Keratinocyte (primary cell): ENCODE measurements around the gene ERFL.

Experiments
- EZH2 ChIP-seq: IDR thresholded peaks from one replicate; pipeline ENCODE4 v1.6.1; 2012; ENCODE audit warnings: inconsistent platforms, mild to moderate bottlenecking, low read length, moderate library complexity
- TF ChIP-seq, protein P1 (sequence below), 3 experiments: IDR thresholded peaks in 1 of 3; conservative IDR thresholded peaks in 1 of 3; optimal IDR thresholded peaks in 1 of 3; 2 replicates in 2 of 3; 3 replicates in 1 of 3; pipeline versions ENCODE3 to v1.5.1; 2011; ENCODE audit warnings: low read length in 3 of 3, mild to moderate bottlenecking in 3 of 3, moderate library complexity in 2 of 3, control low read depth in 1 of 3, inconsistent platforms in 1 of 3; ENCODE audit not compliant: insufficient read depth in 2 of 3; ENCODE audit errors: extremely low read depth in 1 of 3

DNA sequence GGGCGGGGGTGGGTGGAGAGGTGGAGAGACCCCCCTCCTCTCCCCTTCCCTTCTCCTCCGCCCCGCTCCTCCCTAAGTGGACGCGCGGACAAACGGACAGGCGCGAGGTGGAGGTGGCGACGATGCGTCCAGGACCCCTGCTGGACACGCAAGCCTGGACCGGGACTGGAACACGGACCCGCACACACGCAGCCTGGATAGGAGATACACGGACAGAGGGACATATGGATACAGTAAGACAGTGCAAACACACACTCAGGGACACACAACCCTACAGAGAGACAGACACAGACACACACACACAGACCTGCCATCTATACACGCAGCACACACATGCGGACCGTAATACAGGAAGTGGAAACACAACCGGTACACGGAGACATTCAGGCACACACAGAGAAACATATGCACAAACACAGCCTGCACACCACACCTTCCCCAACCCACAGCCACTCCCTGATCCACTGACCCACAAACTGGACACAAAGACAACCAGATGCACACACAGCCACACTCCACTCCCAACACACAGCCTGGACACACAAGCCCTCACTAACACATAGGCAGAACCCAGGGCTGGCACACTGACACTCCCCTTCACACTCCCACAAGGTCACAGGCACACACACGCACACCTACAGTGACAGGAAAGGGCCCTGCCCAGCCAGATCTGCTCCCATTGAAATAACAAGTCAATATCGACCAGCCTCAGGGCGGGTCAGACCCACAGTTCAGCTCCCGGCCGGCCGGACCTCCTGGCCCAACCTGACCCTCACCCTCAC lies 696 bp upstream of the ERFL start:
- TF ChIP-seq, protein P1, sequence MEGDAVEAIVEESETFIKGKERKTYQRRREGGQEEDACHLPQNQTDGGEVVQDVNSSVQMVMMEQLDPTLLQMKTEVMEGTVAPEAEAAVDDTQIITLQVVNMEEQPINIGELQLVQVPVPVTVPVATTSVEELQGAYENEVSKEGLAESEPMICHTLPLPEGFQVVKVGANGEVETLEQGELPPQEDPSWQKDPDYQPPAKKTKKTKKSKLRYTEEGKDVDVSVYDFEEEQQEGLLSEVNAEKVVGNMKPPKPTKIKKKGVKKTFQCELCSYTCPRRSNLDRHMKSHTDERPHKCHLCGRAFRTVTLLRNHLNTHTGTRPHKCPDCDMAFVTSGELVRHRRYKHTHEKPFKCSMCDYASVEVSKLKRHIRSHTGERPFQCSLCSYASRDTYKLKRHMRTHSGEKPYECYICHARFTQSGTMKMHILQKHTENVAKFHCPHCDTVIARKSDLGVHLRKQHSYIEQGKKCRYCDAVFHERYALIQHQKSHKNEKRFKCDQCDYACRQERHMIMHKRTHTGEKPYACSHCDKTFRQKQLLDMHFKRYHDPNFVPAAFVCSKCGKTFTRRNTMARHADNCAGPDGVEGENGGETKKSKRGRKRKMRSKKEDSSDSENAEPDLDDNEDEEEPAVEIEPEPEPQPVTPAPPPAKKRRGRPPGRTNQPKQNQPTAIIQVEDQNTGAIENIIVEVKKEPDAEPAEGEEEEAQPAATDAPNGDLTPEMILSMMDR (optimal IDR thresholded peaks at IDR 0.05 in 1 of 3, IDR thresholded peaks at IDR 0.05 in 1 of 3, conservative IDR thresholded peaks at IDR 0.05 in 1 of 3; ENCODE audit: extremely low read depth in 1 of 3, insufficient read depth in 2 of 3, low read length in 3 of 3): peak in 1 of 3 experiments; percentile 12
- TF ChIP-seq EZH2: peak; percentile 97
